ENCODE data around the gene PIF1.

Gene PIF1, protein sequence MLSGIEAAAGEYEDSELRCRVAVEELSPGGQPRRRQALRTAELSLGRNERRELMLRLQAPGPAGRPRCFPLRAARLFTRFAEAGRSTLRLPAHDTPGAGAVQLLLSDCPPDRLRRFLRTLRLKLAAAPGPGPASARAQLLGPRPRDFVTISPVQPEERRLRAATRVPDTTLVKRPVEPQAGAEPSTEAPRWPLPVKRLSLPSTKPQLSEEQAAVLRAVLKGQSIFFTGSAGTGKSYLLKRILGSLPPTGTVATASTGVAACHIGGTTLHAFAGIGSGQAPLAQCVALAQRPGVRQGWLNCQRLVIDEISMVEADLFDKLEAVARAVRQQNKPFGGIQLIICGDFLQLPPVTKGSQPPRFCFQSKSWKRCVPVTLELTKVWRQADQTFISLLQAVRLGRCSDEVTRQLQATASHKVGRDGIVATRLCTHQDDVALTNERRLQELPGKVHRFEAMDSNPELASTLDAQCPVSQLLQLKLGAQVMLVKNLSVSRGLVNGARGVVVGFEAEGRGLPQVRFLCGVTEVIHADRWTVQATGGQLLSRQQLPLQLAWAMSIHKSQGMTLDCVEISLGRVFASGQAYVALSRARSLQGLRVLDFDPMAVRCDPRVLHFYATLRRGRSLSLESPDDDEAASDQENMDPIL

DNA sequence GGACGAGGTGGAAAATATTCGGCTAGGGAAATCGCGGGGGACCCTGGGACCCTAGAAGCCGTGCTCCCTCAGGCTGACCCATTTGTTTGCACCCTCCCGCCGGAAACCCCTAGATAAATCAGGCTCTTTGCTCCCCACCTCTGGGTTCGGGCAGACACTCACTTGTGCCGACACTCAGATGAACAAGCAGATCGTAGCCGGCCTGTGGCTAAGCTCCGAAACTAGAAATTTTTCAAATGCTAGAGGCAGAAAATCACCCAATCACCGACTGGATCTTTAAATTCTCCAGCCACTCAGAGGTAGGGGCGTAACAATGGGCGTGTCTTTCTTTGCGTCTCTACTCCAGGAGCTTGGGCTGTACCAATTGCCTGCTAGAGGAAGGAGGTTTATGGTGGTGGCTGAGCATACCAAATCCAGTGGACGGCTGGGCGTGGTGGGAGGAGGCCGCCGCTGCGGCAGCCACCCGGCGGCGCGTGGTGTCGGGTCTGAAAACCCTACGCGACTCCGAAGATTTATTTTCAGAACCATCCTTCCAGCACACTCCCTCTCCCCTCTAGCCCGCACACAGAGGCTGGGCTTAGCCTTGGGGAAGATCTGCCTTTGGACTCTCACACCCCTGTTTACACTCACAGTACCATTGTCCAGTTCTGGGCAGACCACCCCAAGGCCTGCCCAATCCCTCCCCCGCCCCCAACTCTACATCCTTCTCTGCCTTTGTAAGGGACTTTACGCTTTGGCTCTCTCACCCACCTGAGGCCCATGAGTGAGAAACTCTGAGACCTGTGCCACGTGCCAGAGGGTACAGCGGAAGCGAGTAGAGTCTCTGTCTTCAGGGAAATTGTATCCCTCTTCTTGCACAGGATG is at the start of gene PIF1:
Gene PIF1, minus strand, starts transcription at position 217 of the 864 bp plus-strand sequence. CDS start 1,312 bp downstream, outside the sequence.
- peaks cover 40% of the 10 kb centered on the region for H3K79me2 ChIP-seq (ENCODE audit: insufficient read depth, low read length)
- H3K4me3 ChIP-seq (ENCODE audit: low read length, poor library complexity, severe bottlenecking) = peak within 1 kb of the TSS; percentile 79
- H3K9ac ChIP-seq (ENCODE audit: low read depth, low read length, poor library complexity, severe bottlenecking) = peak within 1 kb of the TSS; percentile 88
- peaks cover 23% of the 10 kb centered on the region for H3K4me1 ChIP-seq (ENCODE audit: insufficient read depth, low read length, poor library complexity, severe bottlenecking)
- H3K9me3 ChIP-seq (ENCODE audit: insufficient read depth, low read depth, low read length) = no peaks in the 10 kb centered on the region
- H2AFZ ChIP-seq (ENCODE audit: low read length) = peak within 1 kb of the TSS; percentile 64
- no peaks in the 10 kb centered on the region for H4K20me1 ChIP-seq (ENCODE audit: insufficient read depth, low read length, poor library complexity, severe bottlenecking)
- H3K4me2 ChIP-seq (ENCODE audit: low read depth, low read length, poor library complexity, severe bottlenecking) = peak within 1 kb of the TSS; percentile 77
- no peaks in the 10 kb centered on the region for H3K27me3 ChIP-seq (ENCODE audit: insufficient read depth, low read length, poor library complexity, severe bottlenecking)
- no peak for TF ChIP-seq EZH2phosphoT487 (IDR thresholded peaks at IDR 0.05; ENCODE audit: borderline replicate concordance)
- TF ChIP-seq, protein P1, sequence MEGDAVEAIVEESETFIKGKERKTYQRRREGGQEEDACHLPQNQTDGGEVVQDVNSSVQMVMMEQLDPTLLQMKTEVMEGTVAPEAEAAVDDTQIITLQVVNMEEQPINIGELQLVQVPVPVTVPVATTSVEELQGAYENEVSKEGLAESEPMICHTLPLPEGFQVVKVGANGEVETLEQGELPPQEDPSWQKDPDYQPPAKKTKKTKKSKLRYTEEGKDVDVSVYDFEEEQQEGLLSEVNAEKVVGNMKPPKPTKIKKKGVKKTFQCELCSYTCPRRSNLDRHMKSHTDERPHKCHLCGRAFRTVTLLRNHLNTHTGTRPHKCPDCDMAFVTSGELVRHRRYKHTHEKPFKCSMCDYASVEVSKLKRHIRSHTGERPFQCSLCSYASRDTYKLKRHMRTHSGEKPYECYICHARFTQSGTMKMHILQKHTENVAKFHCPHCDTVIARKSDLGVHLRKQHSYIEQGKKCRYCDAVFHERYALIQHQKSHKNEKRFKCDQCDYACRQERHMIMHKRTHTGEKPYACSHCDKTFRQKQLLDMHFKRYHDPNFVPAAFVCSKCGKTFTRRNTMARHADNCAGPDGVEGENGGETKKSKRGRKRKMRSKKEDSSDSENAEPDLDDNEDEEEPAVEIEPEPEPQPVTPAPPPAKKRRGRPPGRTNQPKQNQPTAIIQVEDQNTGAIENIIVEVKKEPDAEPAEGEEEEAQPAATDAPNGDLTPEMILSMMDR (conservative IDR thresholded peaks at IDR 0.05; ENCODE audit: low read length) = no peak
- H3K36me3 ChIP-seq (ENCODE audit: insufficient read depth, low read length) = no peaks in the 10 kb centered on the region; the same call in 1 of the 2 replicates
- H3F3A ChIP-seq (ENCODE audit: low read depth) = no peaks in the 10 kb centered on the region
- no peaks in the 10 kb centered on the region for H3K9me2 ChIP-seq (replicated peaks; ENCODE audit: low read depth, low read length)

DNA sequence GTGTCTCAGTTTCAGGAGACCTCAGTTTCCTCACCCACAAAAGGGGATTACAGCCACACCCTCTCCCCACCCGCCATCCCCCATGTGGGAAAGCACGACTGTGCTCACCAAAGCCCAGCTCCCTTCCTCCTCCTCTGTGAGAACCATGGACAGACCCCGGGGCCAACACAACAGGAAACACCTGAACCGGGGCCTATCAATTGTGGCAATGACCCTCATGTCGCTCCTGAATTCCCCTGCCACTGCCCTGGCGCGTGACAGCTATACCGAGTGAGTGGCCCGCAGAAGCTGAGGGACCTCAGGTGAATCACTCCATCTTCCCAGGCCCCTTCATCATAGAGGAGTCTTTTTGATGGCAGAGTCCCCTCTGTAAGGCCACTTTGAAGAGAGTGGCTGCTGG is 44.9 kb upstream of the PIF1 start:
- Histone ChIP-seq H3K36me3 (ENCODE audit: insufficient read depth, low read length) (peaks cover 24% of the 10 kb centered on the region; the same call in 1 of the 2 replicates), H3K4me1 (ENCODE audit: insufficient read depth, low read length, poor library complexity, severe bottlenecking) (peaks cover 7% of the 10 kb centered on the region), H3K27me3 (ENCODE audit: insufficient read depth, low read length, poor library complexity, severe bottlenecking) (no peaks in the 10 kb centered on the region), H2AFZ (ENCODE audit: low read length) (no peak overlapping the region), H4K20me1 (ENCODE audit: insufficient read depth, low read length, poor library complexity, severe bottlenecking) (no peaks in the 10 kb centered on the region), H3K9ac (ENCODE audit: low read depth, low read length, poor library complexity, severe bottlenecking) (no peak overlapping the region), H3K9me3 (ENCODE audit: insufficient read depth, low read depth, low read length) (no peaks in the 10 kb centered on the region), H3K9me2 (replicated peaks; ENCODE audit: low read depth, low read length) (no peaks in the 10 kb centered on the region), H3K4me2 (ENCODE audit: low read depth, low read length, poor library complexity, severe bottlenecking) (no peak overlapping the region), H3F3A (ENCODE audit: low read depth) (no peaks in the 10 kb centered on the region), H3K4me3 (ENCODE audit: low read length, poor library complexity, severe bottlenecking) (no peak overlapping the region), H3K79me2 (ENCODE audit: insufficient read depth, low read length) (no peaks in the 10 kb centered on the region)
- TF ChIP-seq EZH2phosphoT487 (IDR thresholded peaks at IDR 0.05; ENCODE audit: borderline replicate concordance) = no peak
- TF ChIP-seq, protein P1 (conservative IDR thresholded peaks at IDR 0.05; ENCODE audit: low read length) = no peak

DNA sequence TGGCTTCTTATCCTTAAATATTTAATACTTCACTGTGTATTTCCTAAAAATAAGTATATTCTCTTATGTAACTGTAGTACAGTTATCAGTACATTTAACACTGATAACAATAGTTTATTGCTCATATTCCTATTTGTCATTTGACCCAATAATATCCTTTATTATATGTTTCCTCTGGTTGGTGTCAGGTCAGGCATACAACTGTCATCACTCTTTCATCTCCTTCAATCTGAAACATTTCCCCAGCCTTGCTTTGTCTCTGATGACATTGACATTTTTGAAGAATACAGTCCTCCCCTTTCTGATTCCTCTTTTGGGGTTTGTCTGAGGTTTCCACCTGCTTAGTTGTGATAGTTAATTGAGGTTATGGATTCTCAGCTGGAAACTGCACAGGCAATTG is 44.1 kb upstream of the PIF1 start:
- no peak overlapping the region for H3K4me3 ChIP-seq (ENCODE audit: low read length, poor library complexity, severe bottlenecking)
- H3K4me1 ChIP-seq (ENCODE audit: insufficient read depth, low read length, poor library complexity, severe bottlenecking) = peaks cover 7% of the 10 kb centered on the region
- H3K9ac ChIP-seq (ENCODE audit: low read depth, low read length, poor library complexity, severe bottlenecking) = no peak overlapping the region
- H4K20me1 ChIP-seq (ENCODE audit: insufficient read depth, low read length, poor library complexity, severe bottlenecking) = no peaks in the 10 kb centered on the region
- H3K36me3 ChIP-seq (ENCODE audit: insufficient read depth, low read length) = peaks cover 33% of the 10 kb centered on the region; the same call in 1 of the 2 replicates
- no peaks in the 10 kb centered on the region for H3K9me2 ChIP-seq (replicated peaks; ENCODE audit: low read depth, low read length)
- no peak overlapping the region for H2AFZ ChIP-seq (ENCODE audit: low read length)
- no peaks in the 10 kb centered on the region for H3F3A ChIP-seq (ENCODE audit: low read depth)
- H3K9me3 ChIP-seq (ENCODE audit: insufficient read depth, low read depth, low read length) = no peaks in the 10 kb centered on the region
- TF ChIP-seq, protein P1 (conservative IDR thresholded peaks at IDR 0.05; ENCODE audit: low read length) = no peak
- TF ChIP-seq EZH2phosphoT487 (IDR thresholded peaks at IDR 0.05; ENCODE audit: borderline replicate concordance) = no peak
- H3K4me2 ChIP-seq (ENCODE audit: low read depth, low read length, poor library complexity, severe bottlenecking) = no peak overlapping the region
- no peaks in the 10 kb centered on the region for H3K79me2 ChIP-seq (ENCODE audit: insufficient read depth, low read length)
- H3K27me3 ChIP-seq (ENCODE audit: insufficient read depth, low read length, poor library complexity, severe bottlenecking) = no peaks in the 10 kb centered on the region

Data from Loucy (cell line).